ENCODE data around the gene CD300C.
A peak's percentile ranks its signal among the peaks of the same experiment; 100 is the strongest.
"Not testable (repeated sequence)": the region's sequence is repeated elsewhere in the genome, so short reads cannot be mapped to it uniquely, and the experiment has no call there.

Gene CD300C

GRCh38 chr17:74512624-74513091 is 33.3 kb downstream of the CD300C start:
- DNase-seq (ENCODE audit: low spot score) = no peak

GRCh38 chr17:74512036-74512435 is 33.9 kb downstream of the CD300C start:
- DNase-seq (ENCODE audit: low spot score) = no peak

GRCh38 chr17:74508156-74508555 is 37.8 kb downstream of the CD300C start:
- DNase-seq (ENCODE audit: low spot score) = no peak

DNA sequence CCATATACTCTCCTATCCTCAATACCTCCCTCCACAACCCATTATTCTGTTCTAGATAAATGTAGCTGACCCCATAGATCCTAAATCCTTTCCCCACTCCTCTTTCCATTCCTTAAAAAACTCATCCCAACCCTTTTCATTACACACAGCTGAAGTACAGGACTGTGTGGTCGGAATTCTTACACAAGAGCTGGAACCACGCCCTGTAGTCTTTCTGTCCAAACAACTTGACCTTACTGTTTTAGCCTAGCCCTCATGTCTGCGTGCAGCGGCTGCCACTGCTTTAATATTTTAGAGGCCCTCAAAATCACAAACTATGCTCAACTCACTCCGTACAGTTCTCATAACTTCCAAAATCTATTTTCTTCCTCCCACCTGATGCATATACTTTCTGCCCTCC is 42.0 kb downstream of the CD300C start:
- DNase-seq (ENCODE audit: low spot score) = not testable (repeated sequence)

DNA sequence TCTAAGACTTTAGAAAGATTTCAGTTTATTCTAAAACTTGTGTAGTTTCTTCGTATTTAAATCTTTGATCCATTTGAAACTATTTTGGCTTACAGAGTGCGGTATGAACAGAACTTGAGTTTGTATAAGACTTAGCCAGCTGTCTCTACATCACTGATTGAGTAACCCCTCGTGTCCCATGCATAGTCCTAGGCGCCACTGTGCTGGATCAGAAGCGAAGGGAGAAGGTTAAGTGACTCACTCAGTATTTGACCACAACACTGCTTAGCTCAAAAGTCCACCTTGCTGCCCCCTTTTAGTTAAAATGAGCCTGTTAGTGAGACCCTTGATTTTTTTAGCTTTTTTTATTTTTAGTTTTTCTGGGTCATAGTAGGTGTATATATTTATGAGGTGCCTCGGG is 43.1 kb downstream of the CD300C start:
- no peak for DNase-seq (ENCODE audit: low spot score)

DNA sequence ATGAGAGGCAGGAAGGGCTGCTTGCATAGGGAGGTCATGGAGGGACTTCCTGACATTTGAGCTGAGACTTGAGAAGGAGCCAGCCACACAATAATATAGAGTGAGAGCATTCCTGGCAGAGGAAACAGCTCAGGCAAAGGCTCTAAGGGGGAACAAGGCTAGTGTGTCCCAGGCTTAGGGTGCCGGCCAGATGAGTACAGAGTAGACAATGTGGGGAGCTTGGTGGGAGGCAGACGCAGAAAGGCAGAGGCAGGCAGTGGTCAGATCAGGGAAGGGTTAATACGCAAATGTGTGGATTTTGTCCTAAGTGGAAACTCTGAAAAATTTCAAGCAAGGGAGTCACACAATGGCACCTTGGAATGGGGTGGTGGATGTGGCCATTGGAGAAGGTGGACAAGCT is 45.9 kb downstream of the CD300C start:
- DNase-seq (ENCODE audit: low spot score) = no peak

GRCh38 chr17:74497471-74497870 is 48.4 kb downstream of the CD300C start:
- peak; percentile 0 for DNase-seq (ENCODE audit: low spot score)

GRCh38 chr17:74493331-74493833 is 52.5 kb downstream of the CD300C start:
- DNase-seq (ENCODE audit: low spot score) = peak; percentile 83

DNA sequence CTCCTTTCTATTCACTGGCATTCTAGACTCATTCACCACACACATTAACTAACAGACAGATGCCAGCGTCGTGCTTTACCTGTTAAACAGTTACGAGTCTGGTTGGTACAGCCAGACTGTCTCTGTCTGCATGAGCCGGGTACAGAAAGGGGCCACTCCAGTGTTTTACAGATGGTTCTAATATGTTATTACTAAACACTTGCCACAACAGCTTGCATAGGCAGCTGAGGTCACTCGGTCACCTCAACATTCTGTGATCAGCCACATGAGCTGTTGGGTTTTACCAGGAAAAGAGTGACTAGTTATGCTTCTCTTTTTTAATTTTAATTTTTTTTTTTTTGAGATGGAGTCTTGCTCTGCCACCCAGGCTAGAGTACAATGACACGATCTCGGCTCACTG is 54.3 kb downstream of the CD300C start:
- peak; percentile 1 for DNase-seq (ENCODE audit: low spot score)

Measured in GM03348 (cell line).